HFF-Myc (cell line): ENCODE results near the gene NLGN1.
A peak's percentile ranks its signal among the peaks of the same experiment; 100 is the strongest.
"Not testable (repeated sequence)": the region's sequence is repeated elsewhere in the genome, so short reads cannot be mapped to it uniquely, and the experiment has no call there.

Experiments used
- DNase-seq: peaks from one replicate; pipeline ENCODE4 v3.0.0-alpha.2; 2011; ENCODE audit warnings: low read depth; ENCODE audit errors: extremely low read depth
- H3K4me3 ChIP-seq: replicated peaks from 2 replicates; pipeline ENCODE4 v1.5.1; 2011; ENCODE audit warnings: low read depth, mild to moderate bottlenecking, control low read depth, low read length
- CTCF ChIP-seq: IDR thresholded peaks from 2 replicates; pipeline ENCODE4 v1.5.1; 2012; ENCODE audit warnings: mild to moderate bottlenecking, low read depth, low read length, control low read depth; ENCODE audit errors: missing control alignments

Gene NLGN1

GRCh38 chr3:174208161-174208560 lies 810.6 kb downstream of the NLGN1 start:
- no peak for DNase-seq
- TF ChIP-seq CTCF, result no peak
- H3K4me3 ChIP-seq, result no peak overlapping the region

GRCh38 chr3:174211896-174212295 lies 814.4 kb downstream of the NLGN1 start:
- H3K4me3 ChIP-seq, DNase-seq: not testable (repeated sequence)

- no peak for DNase-seq
- no peak for TF ChIP-seq CTCF
- no peak overlapping the region for H3K4me3 ChIP-seq
These were observed 817.9 kb downstream of the NLGN1 start for GRCh38 chr3:174215456-174215855.

GRCh38 chr3:174216019-174216418 lies 818.5 kb downstream of the NLGN1 start:
- no peak overlapping the region for H3K4me3 ChIP-seq
- DNase-seq, result no peak
- TF ChIP-seq CTCF, result no peak

- DNase-seq, result no peak
- no peak overlapping the region for H3K4me3 ChIP-seq
- TF ChIP-seq CTCF, result no peak
These were observed 819.6 kb downstream of the NLGN1 start for GRCh38 chr3:174216946-174217718.

- TF ChIP-seq CTCF, result no peak
- DNase-seq, result no peak
- H3K4me3 ChIP-seq, result no peak overlapping the region
These were observed 820.5 kb downstream of the NLGN1 start for GRCh38 chr3:174218016-174218415.

GRCh38 chr3:174219738-174220137 lies 822.2 kb downstream of the NLGN1 start:
- peak; percentile 9 for TF ChIP-seq CTCF
- H3K4me3 ChIP-seq, result no peak overlapping the region
- no peak for DNase-seq
